Right hindlimb (tissue), 1 donor: Measurements from ENCODE around the gene SPEM3.
A peak's percentile ranks its signal among the peaks of the same experiment; 100 is the strongest.
"Not testable (repeated sequence)": the region's sequence is repeated elsewhere in the genome, so short reads cannot be mapped to it uniquely, and the experiment has no call there.

Experiments used
- DNase-seq: peaks from one replicate; pipeline ENCODE4 v3.0.0-alpha.2; 2018

The SPEM3 gene

DNA sequence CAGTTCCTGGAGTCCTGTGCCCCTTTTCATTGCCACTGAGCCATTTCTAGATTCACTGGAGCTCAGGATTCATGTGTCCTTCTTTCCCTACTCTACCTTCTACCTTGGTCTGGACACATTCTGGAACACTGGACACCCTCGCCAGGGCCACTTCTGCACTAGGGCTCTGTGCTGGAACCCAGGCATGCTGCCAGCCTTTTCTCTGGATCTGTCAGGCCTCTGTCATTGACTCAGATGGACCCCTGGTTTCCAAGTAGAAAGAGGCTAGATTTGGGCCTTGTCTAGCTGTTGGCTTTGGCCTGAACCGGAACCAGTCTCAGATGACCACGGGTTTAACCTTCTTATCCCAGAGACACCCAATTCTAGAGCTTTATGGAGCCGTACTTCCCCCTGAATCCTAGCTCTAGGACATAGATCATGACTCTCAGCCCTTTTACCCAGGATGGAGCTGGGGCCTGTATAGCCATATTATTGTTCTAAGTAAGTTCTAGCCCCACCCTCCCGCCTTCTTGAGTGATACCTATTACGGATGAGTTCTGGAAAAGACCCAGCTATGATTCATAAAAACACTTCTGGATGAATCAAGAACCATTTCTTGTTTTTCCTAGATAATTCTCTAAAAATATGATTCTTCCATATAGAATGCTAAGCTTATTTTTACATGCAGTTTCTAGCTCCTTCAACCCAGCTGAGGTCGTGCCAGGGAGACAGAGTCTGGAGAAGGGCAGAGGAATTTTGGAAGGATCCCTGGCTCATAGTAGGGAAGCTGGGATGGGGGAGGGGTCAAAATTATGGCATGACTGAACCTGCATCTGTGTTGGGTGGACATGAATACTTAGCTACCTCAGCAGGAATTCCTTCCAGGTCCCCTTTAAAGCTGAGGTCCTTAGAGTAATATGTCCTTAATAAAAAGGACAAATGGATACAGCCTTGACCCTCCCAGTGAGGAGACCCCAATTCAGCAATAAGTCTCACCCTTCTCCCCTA, 15.1 kb downstream of the SPEM3 start:
- DNase-seq = no peak

DNA sequence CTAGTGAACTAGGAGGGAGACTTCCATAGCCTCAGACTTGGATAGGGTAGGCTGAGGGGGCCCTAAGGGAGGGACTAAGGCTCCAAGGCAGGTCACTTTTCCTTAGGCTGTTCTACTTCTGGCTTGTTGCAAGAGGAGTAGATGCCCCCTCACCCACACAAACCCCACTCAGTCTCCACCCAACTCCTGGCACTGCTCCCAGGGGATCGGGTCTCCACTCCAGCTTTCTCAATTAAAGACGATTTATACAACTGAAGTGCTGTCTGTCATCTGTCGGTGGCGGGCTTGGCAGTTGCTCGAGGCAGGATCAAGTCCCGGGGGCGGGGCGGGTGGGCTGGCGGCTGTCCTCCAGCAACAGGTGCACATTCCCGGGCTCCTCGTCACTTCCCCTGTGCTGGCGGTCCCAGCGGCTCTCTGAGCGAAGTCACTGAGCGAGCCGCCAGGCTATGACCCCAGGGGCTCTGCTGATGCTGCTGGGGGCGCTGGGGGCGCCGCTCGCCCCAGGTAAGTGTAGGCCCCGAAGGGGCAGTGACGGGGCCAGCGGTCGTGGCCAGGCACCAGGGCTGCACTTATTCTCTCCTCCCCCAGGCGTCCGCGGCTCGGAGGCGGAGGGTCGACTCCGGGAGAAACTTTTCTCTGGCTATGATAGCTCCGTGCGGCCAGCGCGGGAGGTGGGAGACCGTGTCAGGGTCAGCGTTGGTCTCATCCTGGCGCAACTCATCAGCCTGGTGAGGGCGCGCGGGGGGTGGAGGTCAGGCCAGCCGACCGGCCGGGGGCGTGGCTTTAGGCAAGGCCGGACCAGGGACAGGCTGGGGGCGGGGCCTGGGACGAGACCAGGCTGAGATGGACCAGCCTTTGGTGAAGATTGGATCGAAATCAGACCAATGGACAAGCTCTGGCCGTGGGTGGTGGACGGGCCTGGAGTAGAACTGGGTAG, 16.3 kb downstream of the SPEM3 start, which contains the start of gene CHRNB1:
CHRNB1 (plus strand) TSS at position 380 of the 937 bp plus-strand sequence; CDS start at position 447, 67 bp downstream.
- peak; percentile 84 for DNase-seq

- no peak for DNase-seq
These were observed 16.9 kb downstream of the SPEM3 start for GRCh38 chr17:7445619-7445968.

GRCh38 chr17:7448461-7448860, 19.8 kb downstream of the SPEM3 start:
- DNase-seq = no peak

- no peak for DNase-seq
These were observed 31.4 kb downstream of the SPEM3 start for GRCh38 chr17:7459961-7460545.

GRCh38 chr17:7460850-7461660, 32.4 kb downstream of the SPEM3 start:
- DNase-seq = no peak

DNA sequence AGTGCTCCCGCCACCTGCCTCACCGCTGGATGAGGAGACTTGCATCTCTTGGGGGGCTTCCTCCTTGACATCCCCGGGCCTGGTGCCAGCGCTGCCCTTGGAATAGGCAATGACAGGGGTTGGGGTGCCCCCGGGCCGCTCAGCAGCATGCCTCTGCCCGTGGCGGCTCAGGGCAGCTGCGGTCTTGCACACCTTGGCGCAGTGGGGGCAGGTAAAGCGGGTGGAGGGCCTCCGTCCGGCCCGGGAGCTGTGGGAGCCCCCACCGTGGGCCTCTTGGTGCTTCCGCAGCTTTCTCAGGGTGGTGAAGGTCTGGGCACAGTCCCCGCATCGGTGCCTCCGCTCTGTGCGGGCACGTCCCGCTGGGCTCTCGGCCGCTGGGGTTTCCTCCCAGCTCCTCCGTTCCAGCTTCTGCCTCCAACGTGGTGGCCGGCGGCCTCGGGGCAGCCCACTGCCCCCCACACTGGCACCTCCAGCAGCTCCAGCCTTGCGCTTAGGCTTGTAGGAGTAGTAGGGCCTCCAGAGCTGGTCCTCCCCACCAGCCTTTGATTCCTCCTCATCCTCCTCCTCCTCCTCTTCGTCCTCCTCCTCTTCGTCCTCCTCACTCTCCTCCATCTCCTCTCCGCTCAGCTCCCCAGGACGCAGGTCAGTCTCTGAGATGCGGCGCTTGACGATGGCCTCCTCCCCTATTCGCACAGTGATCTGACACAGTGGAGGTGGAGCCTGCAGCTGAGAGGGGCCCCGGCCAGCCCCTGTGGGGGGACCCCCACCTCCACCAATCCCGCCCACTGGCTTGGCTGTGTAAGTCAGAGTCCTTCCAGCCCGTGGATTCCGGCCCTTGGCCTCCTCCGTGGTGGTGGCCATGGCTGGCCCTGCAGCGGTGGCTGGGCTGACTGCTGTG, 34.1 kb downstream of the SPEM3 start:
- no peak for DNase-seq

- DNase-seq = no peak
These were observed 34.8 kb downstream of the SPEM3 start for GRCh38 chr17:7463372-7463846.

- DNase-seq = no peak
These were observed 35.4 kb downstream of the SPEM3 start for GRCh38 chr17:7464081-7464480.

- DNase-seq = no peak
These were observed 37.1 kb downstream of the SPEM3 start for GRCh38 chr17:7465597-7466275.

- no peak for DNase-seq
These were observed 37.6 kb downstream of the SPEM3 start for GRCh38 chr17:7466318-7466638.

DNA sequence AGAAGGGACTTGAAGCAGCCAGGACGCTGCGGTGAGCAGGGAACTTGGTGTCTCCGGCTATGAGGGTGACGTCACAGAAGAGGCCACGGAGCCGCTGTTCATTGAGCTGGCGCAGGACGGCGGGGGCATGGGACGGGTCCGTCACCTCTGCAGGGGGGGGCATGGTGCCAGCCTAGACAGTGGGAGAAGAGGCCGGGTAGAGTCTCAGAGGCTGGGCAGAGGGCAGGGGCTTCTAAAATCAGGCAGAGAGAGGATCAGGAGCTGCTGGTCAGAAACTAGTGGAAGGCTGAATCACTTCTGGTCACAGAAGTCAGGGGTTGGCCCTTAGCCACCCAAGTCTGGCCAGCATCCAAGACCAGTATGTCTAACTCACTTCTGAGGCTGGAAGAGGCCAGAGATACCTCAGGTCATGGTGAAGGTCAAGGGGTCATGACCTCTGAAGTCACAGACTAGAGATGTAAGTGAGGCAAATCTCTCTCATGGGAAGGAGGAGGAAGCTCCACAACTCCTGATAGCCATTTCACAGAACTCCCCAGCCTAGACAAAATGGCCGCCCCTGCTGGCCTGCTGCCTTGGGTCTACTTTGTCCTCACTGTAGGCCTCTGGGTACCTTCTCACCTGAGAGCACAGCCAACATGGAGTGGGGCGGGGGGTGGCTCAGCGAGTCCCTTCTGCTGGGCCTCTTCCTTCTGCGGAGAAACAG, 38.1 kb downstream of the SPEM3 start:
- DNase-seq = peak; percentile 51

DNA sequence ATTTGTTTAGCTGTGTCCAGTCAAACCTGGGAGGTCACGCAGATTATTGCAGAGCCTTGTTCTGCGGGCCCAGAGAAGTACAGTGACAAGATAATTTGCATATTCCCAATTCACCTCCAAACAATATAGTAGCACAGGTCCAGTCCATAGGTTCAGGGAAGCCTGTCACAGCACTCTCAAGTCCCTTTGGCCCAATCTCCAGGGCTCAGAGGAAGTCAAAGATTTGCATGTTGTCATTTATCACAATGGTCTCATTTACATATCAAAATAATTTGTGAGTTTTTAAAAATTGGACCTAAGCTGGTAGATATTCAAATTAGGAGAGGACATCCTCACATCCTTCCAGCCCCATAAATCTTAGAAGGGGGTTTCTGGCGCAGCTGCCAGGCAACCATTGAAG, 38.8 kb downstream of the SPEM3 start:
- no peak for DNase-seq

DNA sequence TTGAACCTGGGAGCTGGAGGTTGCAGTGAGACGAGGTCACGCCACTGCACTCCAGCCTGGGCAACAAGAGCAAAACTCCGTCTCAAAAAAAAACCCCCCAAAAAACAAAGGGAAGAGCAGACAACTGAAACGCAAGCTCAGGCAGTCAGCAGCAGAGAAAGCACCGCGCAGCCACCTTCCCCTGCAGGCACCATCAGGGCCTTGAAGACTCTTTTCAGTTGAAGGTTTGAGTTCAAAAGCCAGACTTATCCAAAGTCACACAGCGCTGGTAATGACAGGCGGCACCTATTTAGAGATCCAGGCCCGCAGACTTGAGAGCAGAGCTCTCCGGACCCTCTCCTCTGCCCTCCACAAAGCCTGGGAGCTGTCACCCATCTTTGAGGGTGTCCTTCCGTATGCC, 39.6 kb downstream of the SPEM3 start:
- no peak for DNase-seq

- DNase-seq = no peak
These were observed 40.2 kb downstream of the SPEM3 start for GRCh38 chr17:7468804-7469389.

DNA sequence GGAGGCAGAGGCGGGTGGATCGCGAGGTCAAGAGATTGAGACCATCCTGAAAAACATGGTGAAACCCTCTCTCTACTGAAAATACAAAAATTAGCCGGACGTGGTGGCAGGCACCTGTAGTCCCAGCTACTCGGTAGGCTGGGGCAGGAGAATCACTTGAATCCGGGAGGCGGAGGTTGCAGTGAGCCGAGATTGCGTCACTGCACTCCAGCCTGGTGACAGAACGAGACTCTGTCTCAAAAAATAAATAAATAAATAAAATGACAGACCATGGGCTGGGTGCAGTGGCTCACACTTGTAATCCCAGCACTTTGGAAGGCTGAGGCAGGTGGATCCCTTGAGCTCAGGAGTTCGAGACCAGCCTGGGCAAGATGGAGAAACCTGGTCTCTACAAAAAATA, 41.2 kb downstream of the SPEM3 start:
- not testable (repeated sequence) for DNase-seq

GRCh38 chr17:7470457-7470973, 41.9 kb downstream of the SPEM3 start:
- DNase-seq = not testable (repeated sequence)

DNA sequence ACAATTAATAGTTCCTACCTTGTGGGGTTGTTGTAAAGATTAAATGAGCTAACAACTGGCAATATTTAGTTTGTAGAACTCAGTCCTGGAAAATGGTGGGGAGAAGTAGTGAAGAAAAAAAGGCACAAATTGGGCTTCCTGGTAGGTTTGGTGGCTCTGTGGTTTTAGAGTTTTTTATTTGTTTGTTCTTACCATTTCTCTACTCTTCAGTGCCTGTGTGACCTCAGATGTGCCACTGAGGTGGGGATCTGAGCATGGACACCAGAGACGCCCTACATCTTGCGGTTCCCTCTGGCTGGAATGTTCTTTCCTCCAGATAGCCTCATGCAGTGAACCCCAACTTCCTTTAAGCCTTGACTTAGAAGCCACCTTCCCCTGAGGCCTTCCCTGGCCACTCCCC, 43.1 kb downstream of the SPEM3 start:
- no peak for DNase-seq

GRCh38 chr17:7474767-7475166, 46.1 kb downstream of the SPEM3 start:
- not testable (repeated sequence) for DNase-seq
